ENCODE measurements around the gene KATNAL2.
A peak's percentile ranks its signal among the peaks of the same experiment; 100 is the strongest.

KATNAL2 gene

DNA sequence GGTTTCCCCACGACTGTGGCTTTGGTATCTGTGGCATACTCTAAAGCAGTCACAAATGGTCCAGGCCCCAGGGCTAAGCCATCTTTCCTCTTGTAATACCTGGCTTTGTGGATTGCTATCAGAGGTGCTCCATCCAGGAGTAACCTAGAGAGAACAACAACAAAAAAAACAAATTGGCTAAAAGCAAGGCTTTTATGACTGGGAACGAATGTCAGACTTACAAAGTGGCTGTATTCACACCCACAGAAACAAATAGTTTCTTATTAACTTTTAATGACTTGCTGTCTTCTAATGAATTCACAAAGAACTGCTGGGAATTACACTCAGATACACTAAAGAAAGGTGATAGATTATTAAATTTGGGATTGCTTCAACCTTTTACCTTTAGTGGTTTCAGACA, 197.8 kb downstream of the KATNAL2 start:
- DNase-seq, result no peak

DNA sequence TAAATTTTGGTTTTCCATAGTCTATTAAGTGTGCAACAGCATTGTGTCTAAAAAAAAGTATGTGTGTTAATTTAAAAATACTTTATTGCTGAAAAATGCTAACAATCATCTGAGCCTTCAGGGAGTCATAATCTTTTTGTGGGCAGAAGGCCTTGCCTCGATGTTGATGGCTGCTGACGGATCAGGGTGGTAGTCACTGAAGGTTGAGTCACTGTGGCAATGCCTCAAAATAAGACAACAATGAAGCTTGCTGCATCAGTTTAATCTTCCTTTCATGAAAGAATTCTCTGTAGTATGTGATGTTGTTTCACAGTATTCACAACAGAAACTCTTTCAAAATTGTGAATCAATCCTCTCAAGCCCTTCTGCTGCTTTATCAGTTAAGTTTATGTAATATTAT, 201.6 kb downstream of the KATNAL2 start:
- DNase-seq, result no peak

DNA sequence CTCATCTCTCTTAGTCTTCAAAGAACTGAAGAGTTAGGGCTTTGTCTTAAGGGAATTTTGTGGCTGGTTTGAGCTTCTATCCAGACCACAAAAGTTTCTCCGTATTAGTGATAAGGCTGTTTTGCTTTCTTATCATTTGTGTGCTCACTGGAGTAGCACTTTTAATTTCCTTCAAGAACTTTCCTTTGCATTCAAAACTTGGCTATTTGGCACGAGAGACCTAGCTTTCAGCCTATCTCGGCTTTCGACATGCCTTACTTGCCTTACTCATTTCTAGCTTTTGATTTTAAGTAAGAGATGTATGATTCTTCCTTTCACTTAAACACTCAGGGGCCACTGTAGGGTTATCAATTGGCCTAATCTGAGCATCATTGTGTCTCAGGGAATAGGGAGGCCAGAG, 203.0 kb downstream of the KATNAL2 start:
- DNase-seq, result no peak

DNA sequence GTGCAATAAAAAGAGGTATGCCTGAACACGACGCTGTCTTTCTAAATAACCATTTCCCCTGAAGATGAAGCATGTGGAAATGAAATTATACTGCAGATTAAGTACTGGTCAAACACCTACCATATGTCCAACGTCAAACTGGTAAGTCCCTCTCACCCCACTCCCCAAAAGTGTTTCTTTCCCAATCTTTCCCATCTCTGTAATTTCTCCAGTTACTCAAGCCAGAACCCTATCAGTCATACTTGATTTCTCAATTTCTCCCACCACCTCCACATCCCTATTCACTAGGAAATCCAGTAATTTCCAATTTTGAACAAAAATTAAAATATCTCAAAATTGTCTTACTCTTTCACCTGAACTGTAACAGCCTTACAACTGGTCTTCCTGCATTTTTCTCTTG, 203.7 kb downstream of the KATNAL2 start:
- DNase-seq, result no peak

DNA sequence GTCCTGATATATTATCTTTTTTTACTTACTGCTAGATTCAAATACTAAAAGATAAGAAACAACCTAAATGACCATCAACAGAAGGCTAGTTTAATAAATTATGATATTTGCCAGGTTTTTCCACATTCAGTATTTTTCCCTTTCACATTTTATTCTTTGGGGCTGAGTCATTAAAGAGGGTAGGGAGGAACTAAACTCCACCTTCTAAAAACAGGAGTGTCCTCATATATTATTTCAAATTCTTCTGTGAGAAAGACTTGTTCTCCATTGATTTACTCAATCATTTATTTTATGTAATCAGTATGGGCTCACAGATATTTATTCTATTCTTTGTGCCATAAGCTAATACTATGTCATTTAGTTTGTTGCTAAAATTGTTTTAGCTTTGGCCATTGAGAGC, 223.9 kb downstream of the KATNAL2 start:
- no peak for DNase-seq

DNA sequence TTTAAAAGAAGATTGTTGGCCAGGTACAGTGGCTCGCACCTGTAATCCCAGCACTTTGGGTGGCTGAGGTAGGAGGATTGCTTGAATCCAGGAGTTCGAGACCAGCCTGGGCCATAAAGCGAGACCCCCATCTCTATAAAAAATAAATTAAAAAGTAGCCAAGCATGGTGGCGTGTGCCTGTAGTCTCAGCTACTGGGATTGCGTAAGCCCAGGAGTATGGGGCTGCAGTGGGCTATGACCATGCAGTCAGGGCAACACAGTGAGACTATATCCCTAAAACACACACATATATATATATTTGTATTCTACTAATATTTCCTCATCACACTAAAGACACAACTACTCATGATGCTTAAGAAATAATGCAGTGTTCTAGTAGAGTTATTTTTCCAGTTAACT, 225.8 kb downstream of the KATNAL2 start:
- DNase-seq, result no peak

DNA sequence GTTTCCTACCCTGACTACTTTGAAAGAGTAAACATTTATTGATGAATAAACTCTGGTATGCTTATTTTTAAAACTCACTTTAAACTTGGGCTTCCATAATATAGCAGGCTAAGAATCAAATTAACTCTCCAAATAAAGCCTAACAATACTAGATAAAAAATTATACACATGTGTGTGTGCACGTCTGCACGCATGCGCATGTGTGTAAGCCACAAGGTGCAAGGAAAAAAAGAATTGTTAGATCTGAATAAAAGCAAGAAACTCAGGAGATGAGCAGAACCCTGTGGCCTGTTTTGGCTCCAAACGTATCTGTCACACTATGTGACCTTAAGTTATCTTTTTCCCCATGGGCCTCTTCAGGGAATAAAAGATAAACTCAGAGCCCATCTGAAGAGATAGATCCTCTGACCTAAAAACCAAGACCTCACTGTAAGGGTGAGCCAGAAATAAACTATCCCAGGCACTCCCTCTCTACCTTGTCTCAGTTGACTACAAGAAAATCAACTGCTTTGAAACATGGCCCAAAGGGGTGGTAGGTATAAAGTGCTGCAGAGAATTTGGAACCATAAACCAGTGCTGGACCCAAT, 226.6 kb downstream of the KATNAL2 start:
- no peak for DNase-seq

DNA sequence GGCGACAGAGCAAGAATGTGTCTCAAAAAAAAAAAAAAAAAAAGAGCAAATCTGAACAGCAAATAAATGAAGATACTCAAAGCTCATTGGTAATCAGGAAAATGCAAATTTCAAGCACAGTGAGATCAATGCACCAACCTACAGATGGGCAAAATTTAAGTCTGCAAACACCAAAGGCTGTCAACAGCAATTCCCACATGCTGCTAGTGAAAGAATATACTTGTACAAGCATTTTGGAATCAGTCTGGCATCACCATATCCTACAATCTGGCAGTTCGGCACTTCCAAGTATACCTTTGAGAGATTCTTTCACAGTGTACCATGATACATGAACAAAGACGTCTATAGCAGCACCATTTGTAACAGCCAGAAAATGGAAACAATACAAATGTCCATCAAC, 228.8 kb downstream of the KATNAL2 start:
- DNase-seq, result no peak

DNA sequence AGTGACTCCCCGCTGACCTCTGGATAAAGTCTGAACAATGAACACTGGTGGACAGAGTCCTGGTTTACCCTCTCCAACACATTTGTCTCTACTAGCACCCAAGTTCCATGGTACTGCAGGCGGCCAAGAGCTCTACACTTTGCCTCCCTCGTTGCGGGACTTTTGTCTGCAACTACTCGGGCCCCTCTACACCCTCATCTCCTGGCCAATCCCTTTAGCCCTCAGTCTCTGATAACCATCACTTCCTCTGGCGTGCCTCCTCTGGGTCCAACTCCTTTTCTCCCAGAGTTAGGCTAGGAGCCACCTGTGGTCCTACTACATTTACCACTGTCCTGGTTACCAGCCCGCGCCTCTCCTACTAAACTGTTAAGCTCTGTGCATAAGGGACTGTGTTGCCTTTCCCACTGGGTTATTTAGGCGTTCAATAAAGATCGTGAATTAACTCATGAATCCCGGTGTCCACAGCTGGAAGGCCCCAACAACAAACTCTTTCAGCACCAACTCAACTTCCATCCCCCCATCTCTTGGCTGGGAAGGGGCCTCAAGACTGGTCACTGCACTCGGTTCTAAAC, 232.1 kb downstream of the KATNAL2 start:
- no peak for DNase-seq

DNA sequence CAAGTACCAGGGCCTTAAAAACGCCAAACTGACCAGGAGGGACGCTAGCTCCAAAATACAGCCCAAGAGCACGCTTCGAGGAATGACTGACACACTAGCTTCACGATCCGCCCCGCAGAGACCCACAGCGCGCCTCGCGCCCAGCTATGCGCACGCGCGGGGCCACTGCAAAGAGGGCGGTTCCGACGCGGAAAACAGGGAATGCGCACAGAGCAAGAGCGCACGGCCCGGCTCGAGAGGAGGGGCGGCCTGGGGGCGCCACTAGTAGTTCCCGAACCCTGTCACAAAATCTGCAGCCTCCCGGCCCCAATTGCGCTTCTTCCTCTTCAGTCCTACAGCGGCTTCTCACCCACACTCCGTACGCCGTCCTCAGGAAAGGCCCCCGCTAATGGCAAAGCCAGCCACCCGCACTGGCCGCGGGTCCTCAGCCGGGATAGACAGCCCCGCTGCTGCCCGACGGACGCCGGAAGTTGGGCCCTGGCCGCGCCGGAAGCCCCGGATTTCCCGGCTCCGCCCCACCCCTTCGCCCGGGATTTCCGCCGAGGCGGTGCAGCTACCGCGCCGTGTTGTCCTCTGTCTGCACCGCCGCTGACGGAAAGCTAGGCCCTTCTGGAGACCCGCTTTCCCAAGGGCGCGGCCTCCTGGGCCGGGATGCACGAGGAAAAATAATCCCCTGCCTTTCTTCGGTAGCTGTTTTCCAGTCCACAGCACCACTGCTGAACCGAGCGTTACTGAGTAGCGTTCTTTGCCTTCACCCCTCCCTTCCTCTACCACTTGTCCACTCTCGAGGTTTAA, 232.8 kb downstream of the KATNAL2 start, which contains the start of gene HDHD2:
Gene HDHD2, minus strand, starts transcription at position 472 of the 795 bp plus-strand sequence. CDS start 14,061 bp downstream, outside the sequence.
- peak; percentile 71 to 80 for DNase-seq

DNA sequence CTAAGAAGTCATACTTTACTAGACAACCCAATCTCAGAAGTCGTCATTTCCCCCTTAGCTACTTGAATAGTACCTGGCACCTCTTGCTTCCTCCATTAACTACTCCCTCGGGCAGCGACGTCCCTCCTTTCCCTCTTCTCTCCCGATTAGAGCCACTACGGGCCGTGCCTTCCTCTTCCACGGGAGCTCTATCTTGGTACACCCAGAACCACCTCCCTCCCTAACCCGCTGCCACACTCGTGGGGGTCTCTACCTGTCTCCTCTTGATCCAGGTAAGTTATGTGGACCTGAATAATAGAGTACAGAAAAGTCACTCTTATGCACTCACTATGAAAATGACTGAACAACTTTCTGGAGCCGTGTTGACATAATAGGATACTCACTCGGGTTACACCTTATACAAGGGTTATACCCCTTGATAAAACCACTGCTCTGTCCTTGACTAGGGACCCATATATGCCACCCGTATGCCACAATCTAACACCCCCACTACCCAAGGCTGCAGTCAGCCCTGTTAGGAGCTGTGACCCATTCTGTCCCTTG, 233.5 kb downstream of the KATNAL2 start:
- DNase-seq, result no peak

DNA sequence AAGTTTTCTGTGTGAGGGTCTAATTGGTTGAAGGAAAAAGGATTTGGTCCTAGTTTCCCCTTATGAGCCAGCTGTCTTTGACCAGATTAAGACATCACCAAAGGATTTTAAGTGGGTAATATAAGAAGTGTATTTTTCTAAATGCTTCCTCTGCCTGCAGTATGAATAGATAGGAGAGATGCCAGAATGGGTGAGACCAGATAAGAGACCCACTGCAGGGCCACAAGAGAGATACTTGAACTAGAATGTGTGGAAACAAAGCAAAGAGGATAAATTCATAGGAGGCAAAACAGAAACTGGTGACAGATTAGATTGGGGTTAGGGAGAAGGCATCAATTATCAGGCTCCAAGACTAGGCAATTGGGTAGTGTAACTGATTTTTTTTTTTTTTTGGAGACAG, 234.0 kb downstream of the KATNAL2 start:
- no peak for DNase-seq
